ENCODE results near the gene CDC42BPB.

The CDC42BPB gene

GRCh38 chr14:102958461-102958860, 98.9 kb downstream of the CDC42BPB start:
- DNase-seq (ENCODE audit: low read depth) = no peak
- no peak overlapping the region for H3K4me3 ChIP-seq (ENCODE audit: low read depth, low read length)
- no peak for TF ChIP-seq CTCF (IDR thresholded peaks at IDR 0.05; ENCODE audit: control insufficient read depth, extremely low read depth, insufficient read depth)

GRCh38 chr14:102957222-102957621, 100.1 kb downstream of the CDC42BPB start:
- H3K4me3 ChIP-seq (ENCODE audit: low read depth, low read length) = no peak overlapping the region
- TF ChIP-seq CTCF (IDR thresholded peaks at IDR 0.05; ENCODE audit: control insufficient read depth, extremely low read depth, insufficient read depth) = no peak
- no peak for DNase-seq (ENCODE audit: low read depth)

GRCh38 chr14:102955636-102956408, 101.5 kb downstream of the CDC42BPB start:
- TF ChIP-seq CTCF (IDR thresholded peaks at IDR 0.05; ENCODE audit: control insufficient read depth, extremely low read depth, insufficient read depth) = no peak
- no peak for DNase-seq (ENCODE audit: low read depth)
- H3K4me3 ChIP-seq (ENCODE audit: low read depth, low read length) = no peak overlapping the region

- DNase-seq (ENCODE audit: low read depth) = no peak
- no peak overlapping the region for H3K4me3 ChIP-seq (ENCODE audit: low read depth, low read length)
- TF ChIP-seq CTCF (IDR thresholded peaks at IDR 0.05; ENCODE audit: control insufficient read depth, extremely low read depth, insufficient read depth) = no peak
These were observed 103.1 kb downstream of the CDC42BPB start for GRCh38 chr14:102954081-102954789.

- no peak for DNase-seq (ENCODE audit: low read depth)
- no peak for TF ChIP-seq CTCF (IDR thresholded peaks at IDR 0.05; ENCODE audit: control insufficient read depth, extremely low read depth, insufficient read depth)
- H3K4me3 ChIP-seq (ENCODE audit: low read depth, low read length) = no peak overlapping the region
These were observed 104.2 kb downstream of the CDC42BPB start for GRCh38 chr14:102953100-102953499.

- H3K4me3 ChIP-seq (ENCODE audit: low read depth, low read length) = no peak overlapping the region
- TF ChIP-seq CTCF (IDR thresholded peaks at IDR 0.05; ENCODE audit: control insufficient read depth, extremely low read depth, insufficient read depth) = no peak
- DNase-seq (ENCODE audit: low read depth) = no peak
These were observed 105.1 kb downstream of the CDC42BPB start for GRCh38 chr14:102952276-102952675.

All from LNCaP clone FGC (cell line).